A172 (cell line): Measurements from ENCODE around the gene ZNF862. TPM values are rescaled to one million over a fixed set of nuclear protein-coding genes. Genes with fewer than 3 reads are reported as not detected.
"Not testable (repeated sequence)": the region's sequence is repeated elsewhere in the genome, so short reads cannot be mapped to it uniquely, and the experiment has no call there.

ENCODE experiments used
- DNase-seq: peaks from one replicate; pipeline ENCODE4 v3.0.0-alpha.2; 2015; ENCODE audit warnings: low spot score
- total RNA-seq: library from RNA; depleted of rRNA; stranded (reverse); fragments of >200 nt; shearing (Covaris generic); gene quantifications from 2 replicates; pipeline ENCODE4 v1.2.3, GENCODE V29; 2014

Gene ZNF862
- total RNA-seq, 1 experiment from 2014 or later = 3.7 TPM

DNA sequence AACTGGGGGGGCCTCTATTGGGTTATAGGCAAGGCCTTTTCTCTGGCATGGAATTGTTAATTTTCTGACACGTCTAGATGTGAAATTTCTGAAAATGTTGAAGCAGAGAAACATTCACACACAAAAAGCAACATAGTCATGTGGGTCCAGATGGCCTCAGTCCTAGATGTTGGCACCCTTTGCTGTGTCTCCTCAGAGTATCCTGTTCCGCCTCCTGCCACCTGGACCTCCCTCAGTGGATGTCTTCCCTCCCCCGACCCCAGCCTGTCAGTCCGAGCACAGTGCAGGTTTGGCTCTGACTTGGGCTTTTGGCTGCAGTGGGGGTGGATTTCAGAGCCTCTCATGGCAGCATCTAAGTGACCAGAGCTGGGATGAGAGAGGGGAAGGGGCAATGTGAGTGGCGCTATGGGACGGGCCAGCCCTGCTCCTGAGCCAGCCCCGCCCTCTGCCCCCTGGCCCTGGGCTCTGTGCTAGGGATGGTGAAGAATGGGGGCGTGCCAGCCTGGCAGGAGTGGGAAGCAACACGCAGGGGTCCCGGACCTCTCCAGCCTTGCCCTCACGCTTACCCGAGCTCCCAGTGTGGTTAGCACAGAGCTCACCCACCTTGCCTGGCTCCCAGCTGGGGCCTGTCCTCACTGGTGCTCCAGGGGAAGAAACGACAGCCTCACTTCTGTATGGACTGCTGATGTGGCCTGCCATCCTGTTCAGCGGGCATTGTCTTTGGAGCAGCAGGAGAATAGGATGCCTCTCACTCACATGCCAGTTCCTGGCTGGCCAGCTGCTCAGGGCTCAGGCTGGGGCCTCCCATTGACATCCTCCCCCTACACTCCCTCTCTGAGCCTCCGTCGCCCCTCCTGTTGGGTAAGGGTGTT lies 41.8 kb downstream of the ZNF862 start:
- DNase-seq = no peak

DNA sequence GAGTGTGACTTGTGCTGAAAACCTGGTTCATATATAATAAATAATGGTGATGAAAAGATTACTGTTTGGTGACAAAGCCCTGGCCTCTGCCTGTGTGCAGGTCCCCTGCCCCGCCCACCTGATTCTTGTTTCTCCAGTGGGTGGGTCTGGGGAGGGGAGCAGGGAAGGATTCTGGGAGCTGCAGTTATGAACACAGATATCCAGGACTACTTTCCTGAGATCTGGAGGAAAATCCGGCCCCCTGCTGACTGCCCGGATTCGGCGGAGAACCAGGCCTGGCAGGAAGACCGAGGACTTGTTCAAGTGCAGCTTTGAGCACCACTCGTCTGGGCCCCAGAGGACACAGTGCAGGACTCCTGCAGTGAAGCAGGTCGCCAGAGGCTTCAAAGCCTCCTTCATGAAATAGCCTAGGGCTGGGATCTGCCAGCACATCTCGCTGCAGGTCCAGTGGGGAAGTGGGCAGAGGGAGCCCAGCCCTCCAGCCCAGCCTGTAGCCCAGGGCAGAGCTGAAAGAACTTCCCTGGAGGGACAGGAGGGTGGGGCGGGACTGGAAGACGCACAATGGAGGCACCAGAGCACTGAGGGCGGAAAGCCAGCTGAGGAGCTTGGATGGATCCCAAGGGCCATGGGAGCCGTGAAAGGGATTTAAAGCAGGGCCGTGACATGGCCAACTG lies 42.6 kb downstream of the ZNF862 start:
- DNase-seq = no peak

DNA sequence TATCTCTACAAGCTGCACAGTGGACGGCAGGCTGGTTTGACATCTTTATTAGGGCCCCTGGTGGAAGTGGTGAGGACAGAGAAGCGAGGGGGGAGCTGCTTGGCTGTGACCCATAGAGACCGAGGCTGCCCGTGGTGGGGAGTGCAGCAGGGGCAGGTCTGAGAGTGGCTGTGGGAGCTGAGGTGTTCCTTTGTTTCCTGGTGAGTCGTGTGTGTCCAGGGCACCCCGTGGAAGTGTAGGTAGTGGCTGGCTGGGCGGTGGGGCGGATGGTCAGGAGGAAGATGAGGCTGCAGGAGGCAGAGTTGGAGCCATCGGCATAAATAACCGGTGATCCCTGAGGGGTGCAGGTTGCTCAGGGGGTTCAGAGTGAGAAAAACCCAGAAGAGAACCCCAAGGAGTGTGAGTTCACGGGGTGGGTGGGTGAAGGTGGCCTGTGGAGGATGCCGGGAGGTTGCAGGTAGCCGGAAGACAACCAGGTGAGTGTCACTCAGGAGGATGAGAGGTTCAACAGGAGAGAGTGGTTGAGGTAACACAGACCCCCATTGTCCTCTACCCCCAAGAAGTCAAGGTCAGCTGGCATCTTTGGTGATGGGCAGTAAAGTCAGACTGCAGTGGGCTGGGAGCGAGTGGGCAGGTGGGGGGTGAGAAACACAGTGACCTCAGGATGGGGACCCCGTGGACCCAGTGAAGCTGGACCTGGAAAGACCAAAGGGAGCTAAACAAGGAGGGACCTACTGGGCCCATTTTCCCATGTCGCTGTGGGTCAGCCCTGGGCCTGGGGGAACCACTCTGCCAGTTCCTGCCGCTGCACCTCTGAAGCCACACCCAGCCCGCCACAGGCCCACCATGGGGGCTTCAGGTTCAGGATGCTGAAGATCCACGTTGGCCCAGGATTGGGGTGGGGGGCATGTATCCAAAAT lies 43.4 kb downstream of the ZNF862 start:
- no peak for DNase-seq

DNA sequence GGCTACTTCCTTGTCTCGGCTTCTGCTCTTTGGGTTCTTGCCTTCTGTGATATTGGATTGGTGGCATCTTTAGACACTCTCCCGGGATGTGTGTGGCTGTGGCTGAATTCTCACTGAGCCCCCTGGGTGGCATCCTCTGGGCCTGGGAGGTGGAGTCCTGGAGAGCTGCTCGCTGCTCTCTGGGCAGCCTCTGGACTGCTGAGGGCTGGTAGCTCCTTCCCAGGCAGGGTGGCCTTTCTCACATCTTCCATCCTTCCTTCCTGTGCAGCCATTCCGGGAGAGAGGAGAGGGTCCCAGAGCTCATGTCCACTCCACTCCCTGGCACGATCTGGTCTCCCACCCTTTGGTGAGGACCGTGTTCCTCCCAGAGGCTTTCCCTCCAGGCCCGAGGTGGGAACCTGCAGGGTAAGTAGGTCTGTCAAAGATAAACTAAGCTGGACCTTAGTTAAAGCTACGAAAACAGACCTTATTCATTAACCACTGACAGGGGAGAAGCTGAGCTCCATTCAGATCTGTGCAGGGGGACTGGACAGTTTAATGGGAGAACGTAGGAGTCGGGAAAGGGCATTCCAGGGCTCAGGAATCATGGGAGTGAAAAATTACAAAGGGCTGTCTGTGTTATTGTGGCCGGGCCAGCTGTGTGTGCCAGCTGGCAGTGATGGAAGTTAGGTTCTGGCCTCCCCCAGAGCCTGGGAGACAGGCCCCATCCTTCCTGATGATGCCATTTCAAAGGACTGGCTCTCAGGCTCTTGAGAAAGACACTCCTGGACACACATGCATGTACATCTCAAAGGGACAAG lies 44.3 kb downstream of the ZNF862 start:
- peak; percentile 11 for DNase-seq

DNA sequence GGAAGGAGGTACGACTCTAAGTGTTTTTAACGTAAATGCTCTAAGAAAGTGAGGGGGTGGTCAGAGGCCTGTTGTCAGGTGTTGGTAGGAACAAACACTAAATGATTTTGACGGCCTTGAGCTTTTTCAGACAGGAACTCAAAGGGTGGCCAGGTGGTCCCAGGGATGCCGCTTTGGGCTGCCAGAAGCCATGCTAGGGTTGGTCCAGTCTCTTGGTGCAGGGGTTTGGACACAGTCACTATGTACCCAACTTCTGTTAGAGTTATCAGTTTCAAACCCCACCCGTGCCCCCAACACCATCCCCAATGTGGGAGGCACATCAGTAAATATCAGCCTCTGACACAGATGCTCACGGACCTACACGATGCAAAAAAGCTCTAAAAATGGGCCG lies 44.9 kb downstream of the ZNF862 start:
- DNase-seq = no peak

DNA sequence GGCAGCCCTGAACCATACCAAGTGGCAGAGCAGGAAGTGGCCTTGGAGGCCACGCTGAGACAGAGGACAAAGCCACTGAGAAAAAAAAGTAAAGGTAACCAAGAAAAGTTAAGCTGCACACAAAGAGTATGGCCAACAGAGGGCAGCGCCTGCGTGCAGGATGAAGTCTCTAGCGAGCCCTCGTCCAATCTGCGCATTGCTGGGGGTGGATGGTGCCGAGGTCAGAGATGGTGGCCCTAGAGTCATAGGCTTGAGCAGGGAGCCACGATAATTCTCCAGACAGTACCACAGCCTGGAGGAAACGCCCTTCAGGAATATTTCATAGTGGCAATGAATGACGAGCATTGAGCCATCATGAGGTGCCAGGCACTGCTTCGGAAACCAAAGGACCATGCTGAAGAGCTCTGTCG lies 45.3 kb downstream of the ZNF862 start:
- DNase-seq = peak; percentile 49

DNA sequence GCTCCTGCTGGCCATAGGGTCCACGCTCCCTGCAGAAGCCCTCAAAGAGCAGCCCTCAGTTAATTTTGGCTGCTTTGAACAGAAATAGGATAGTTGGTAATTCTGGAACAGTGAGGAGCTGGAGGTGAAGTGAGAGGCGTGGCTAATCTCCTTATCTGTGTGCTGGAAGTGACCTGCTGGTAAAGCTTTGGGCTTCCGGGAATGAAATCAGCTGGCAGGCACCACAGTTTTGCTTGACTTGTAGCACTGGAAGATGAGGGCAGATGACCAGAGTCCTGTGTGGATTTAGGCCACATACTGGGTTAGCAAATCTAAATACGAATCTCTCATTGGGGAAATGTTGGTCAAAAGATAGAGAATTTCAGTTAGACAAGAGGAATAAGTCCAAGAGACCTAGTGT lies 45.8 kb downstream of the ZNF862 start:
- DNase-seq = no peak

DNA sequence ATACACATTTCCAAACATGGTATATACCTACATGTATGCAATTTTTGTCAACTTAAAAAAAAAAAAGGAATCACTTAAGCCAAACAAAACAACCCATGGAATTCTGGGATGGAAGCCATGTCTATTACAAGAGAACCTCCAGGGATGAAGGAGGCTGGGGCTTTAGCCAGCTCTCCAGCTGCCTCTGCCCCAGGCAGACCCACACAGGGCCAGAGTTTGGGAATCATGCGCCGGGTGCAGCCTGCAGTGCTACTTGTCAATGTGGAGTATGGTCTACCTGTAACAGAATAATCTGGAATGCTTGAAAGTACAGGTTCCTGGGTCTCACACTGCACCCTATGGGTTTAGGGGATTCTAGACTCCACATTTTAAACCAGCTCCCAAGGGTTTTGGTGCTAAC lies 46.4 kb downstream of the ZNF862 start:
- no peak for DNase-seq

DNA sequence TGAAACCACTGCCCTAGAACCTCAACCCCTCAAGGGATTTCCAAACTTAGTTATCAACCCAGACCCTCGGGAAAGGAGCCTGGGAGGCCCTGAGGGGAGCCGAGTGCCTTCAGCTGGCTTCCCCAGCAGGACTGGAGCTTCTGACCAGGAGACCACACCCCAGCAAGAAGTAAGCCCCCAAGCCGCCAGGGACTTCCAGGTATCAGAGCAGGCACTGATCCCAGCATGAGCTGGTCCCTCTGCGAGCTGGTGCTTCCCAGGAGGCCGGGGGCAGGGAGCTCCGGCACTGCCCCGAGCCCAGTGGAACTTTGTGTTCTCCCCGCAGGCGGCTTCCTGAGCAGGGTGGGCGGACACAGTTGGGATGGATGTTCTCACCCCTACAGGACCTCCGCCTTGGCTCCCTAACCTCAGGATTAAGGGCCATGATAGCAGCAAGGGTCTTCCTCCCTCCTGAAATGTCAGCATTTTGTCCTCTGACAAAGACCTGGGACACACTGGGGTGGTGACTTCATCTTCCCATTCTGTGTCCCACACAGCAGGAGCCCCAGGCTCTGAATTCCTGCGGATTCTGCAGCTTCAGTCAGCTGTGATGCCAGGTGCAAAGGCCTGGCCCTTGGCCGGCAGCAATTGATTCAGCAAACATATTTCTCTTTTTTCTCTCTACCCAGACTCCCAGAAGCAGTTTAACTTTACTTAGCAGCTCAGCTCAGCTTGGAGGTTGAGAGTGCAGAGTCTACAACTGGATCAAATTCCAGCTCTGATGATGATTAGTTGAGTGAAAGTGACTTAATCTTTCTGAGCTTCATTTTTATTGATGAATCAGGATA lies 47.2 kb downstream of the ZNF862 start:
- DNase-seq = peak; percentile 23

DNA sequence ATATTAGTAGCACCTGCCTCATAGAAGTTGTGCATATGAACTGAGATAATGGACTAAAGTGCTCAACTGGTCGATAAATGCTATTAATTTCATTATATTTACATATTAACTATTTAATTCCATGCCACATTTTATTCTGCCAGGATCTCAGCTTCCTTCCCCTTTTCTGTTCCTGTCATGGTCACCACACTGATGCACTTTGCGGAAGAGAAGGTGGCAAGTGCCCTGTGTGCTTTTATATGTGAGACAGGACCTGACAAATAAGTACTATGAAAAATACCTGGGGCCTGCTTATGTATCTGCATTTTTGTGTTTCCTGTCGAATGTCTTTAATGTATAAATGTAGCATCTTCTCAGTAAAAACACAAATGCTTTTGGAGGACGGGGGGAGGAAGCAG lies 47.8 kb downstream of the ZNF862 start:
- no peak for DNase-seq

DNA sequence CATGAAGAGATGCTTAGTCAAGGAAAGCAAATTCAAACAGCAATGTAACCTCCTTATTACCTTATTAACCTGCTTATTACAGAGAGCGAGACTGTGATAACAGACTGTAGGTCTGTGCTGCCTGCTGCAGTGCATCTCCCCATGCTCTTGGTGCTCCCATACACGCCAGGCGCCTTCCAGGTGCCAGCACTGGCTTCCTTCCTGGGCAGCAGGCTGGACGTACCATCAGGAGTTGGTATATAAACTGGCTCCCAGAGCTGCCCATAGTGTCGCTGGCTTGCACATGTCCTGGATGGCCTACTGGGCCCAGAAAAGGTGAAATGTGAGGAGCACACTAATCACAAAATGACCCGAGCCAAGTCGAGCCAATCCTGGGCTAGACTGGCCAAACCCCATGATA lies 49.1 kb downstream of the ZNF862 start:
- no peak for DNase-seq

DNA sequence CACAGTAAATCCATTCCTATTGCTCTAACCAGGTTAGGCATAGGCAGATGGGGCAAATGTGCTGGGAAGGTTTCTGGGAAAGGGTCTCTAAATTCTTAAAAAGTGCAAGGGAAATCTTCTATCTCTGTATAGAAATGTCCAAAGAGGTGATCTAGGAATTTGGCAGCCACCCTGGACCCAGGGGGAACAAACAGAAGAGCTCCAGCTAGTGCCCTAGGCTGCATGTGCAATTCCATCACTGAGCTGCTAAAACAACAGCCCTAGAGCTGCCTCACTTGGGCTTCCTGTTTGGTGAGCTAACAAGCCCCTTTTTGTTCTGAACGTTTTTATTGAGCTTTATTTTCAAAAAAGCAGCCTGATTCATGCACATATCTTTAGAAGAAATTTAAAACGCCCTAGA lies 52.5 kb downstream of the ZNF862 start:
- DNase-seq = not testable (repeated sequence)

DNA sequence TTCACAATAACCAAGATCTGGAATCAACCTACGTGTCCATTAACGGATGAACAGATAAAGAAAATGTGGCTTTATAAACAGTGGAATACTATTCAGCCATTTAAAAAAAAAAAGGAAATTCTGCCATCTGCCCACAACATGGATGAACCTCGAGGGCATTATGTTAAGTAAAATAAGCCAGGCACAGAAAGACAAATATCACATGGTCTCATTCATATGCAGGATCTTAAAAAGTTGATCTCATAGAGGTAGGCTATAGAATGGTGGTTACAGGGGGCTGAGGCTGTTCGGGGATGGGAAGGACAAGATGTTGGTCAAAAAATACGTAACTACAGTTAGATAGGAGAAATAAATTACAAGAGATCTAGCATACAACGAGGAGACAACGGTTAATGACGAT lies 56.8 kb downstream of the ZNF862 start:
- not testable (repeated sequence) for DNase-seq

DNA sequence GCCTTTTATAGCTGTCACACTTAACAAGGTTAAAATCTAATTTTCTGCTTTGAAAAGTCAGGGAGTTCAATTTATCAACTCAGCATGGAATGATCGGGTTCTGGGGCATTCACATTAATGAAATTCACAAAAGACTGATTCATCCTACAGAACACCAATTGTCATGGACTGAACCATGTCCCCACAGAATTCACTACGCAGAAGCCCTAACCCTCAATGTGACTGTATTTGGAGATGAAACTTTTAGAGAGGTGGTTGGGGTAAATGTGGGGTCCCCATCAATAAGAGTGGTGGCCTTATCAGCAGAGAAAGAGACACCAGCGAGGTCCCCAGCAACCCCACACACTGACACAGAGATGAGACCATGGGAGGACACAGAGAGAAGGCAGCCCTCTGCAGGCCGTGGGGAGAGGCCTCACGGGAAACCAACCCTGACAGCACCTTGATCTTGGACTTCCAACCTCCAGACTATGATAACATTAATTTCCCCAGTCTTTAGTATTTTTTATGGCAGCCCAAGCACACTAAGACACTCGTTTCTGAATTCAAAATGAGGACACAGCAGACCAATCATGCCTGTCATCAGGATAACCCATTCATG lies 69.7 kb downstream of the ZNF862 start:
- not testable (repeated sequence) for DNase-seq

DNA sequence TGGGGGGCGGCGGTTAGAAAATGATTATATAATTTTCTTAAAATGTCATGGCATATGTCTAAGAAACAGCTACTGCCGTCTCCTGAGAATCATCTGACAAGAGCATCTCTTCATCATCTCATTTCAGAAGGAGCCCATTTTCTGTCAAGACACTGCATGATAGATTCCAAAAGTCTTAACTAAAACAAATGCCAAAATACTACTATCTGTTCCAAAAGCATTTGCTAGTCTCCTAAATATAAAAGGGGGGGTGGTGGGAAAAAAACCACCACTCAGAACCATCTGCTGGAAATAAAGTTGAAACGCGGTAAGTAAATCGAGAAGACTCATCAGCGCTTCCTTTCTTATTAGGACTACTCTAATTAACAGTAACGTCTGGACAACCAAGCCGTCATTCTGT lies 72.0 kb downstream of the ZNF862 start:
- not testable (repeated sequence) for DNase-seq

DNA sequence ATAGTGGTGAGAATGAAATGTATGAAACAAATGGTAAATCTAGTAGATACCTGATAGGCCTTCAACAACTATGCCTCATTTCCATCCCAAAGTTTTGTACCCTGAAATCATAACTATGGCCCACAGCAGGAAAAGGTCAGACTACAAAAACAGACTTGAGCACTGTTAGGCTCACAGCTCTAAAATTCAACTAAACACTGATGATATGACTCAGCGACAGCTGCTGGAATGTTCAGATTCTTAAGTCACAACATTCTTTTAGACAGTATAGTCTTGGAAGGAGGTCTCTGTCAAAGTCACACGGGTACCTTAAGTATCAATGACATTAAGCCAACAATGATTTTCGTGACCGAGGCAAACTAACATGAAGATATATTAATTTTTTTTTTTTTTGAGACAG lies 74.0 kb downstream of the ZNF862 start:
- DNase-seq = not testable (repeated sequence)
